Globus pallidus (tissue), 1 donor: ENCODE measurements around the gene MAGEA2.
"Not testable (repeated sequence)": the region's sequence is repeated elsewhere in the genome, so short reads cannot be mapped to it uniquely, and the experiment has no call there.

Experiments used
- DNase-seq: peaks from one replicate; pipeline ENCODE4 v3.0.0-alpha.2; 2015; ENCODE audit warnings: low spot score

The MAGEA2 gene

DNA sequence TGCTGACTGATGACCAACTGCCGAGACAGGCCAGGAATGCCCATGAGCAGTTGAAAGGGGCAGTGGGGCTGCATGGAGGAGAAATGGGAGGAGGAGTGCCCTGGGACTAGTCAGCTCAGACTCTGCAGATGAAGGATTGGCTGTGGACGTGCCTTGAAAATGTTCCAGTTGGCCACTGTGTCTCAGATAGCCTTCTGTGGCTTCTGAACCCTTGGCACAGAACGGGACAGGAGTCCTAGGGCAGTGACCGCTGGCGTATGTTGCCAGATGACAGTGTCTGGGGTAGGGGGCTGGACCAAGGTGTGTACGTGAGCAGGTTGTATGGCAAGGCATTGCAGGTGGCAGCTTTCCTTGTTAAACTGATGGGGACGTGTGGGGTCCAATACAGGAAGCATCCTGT lies 47.1 kb downstream of the MAGEA2 start:
- not testable (repeated sequence) for DNase-seq

DNA sequence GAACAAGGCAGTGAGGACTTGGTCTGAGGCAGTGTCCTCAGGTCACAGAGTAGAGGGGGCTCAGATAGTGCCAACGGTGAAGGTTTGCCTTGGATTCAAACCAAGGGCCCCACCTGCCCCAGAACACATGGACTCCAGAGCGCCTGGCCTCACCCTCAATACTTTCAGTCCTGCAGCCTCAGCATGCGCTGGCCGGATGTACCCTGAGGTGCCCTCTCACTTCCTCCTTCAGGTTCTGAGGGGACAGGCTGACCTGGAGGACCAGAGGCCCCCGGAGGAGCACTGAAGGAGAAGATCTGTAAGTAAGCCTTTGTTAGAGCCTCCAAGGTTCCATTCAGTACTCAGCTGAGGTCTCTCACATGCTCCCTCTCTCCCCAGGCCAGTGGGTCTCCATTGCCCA lies 53.3 kb downstream of the MAGEA2 start:
- not testable (repeated sequence) for DNase-seq
